Measurements from ENCODE around the gene ROBO2.

Gene ROBO2

DNA sequence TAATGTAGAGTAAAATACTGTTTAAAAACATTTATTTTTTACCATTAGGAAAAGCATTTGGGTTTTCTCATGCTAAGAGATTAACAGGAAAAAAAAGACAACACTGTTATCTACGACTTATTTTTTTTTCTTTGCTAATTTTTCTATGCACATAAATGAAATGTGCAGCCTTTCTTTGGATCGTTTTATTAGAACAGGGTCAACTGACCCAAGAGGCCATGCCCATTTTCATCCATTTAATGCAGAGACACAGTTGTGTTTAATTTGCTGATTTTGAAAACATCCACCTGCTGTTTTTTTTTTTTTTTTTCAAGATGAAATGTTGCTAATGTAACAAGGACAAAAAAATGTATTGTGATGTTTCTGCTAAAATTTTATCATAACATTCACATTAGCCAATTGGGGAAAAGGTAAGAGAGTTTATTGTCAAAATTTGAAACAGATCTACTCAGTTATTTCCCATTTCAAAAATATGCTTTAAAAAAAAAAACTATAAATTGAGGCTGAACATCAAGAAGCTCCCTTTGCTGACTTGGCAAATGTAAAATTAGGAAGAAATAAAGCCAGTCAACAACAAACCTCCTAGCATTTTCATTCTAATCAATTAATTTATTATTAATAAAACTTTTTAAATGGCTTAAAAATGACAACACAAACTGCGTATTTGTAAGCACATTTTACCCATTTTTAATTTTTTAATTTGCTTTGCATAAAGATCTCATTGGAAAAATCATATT is 485.2 kb downstream of the ROBO2 start:
- DNase-seq, result no peak

GRCh38 chr3:77526573-77527113 is 486.7 kb downstream of the ROBO2 start:
- peak; percentile 62 for DNase-seq

GRCh38 chr3:77529522-77529921 is 489.6 kb downstream of the ROBO2 start:
- DNase-seq, result no peak

GRCh38 chr3:77530870-77531269 is 491.0 kb downstream of the ROBO2 start:
- DNase-seq, result no peak

DNA sequence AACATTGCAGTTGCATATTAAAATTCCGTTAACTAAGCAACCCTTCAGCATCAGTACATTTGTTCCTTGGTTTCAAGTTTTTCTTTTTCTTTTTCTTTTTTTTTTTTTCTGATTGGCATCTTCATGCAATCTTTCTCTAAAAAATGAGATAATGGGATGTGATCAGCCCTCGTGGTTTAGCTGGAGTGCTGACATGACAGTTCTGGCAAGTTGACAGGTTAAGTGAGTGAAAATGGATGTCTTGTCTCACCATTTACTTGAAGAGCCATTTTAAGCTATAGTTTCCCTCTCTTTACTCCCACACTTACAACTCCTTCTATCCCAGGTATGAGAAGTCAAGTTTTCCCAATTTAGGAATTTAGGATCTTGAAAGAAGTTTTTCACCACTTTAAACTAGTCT is 495.2 kb downstream of the ROBO2 start:
- DNase-seq, result peak; percentile 22

DNA sequence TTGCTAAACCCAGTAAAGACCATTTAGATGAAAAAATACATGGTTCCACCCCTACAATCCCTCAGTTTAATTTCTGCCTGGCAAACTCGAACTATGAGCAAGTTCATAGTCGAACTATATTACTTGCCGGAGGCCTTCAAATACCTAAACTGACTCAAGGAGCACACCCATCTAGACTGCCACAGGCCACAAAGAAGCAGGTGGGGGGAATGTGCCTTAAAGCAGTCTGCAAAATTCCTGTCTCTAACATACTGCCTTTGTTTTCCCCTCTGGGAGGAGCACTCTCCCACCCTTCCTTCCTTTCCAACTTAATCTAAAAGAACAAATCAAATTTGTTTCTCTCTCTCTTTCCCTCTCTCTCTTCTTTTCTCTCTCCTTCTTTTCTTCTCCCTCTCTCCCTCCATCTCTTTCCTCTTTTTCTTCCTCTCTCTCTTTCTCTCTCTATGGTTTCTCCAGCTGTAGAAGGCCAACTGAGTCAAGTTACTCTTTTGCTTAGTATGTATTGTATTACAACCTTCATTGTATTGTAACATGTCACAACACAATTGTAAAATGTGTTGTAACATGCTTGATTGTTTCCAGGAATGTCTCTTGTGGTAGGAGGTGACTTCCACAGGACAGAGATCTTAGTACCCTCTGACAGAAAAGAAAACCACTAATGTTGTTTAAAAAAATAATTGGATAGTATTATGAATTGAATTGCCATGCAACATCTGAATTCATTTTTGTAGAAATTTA is 496.3 kb downstream of the ROBO2 start:
- DNase-seq, result no peak

DNA sequence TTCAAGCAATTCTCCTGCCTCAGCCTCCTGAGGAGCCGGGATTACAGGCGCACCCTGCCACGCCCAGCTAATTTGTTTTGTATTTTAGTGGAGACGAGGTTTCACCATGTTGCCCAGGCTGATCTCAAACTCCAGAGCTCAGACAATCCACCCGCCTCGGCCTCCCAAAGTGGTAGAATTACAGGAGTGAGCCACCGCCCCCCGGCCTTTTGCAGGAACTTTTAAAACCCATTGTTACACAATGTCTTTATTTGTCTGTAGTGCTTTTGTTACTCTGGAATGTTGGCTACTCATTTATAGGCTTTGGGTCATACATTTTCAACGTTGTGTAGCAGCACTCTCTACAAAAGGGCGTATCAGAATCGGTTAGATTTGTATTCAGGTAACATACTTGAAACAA is 499.1 kb downstream of the ROBO2 start:
- DNase-seq, result no peak

GRCh38 chr3:77539677-77540076 is 499.8 kb downstream of the ROBO2 start:
- no peak for DNase-seq

DNA sequence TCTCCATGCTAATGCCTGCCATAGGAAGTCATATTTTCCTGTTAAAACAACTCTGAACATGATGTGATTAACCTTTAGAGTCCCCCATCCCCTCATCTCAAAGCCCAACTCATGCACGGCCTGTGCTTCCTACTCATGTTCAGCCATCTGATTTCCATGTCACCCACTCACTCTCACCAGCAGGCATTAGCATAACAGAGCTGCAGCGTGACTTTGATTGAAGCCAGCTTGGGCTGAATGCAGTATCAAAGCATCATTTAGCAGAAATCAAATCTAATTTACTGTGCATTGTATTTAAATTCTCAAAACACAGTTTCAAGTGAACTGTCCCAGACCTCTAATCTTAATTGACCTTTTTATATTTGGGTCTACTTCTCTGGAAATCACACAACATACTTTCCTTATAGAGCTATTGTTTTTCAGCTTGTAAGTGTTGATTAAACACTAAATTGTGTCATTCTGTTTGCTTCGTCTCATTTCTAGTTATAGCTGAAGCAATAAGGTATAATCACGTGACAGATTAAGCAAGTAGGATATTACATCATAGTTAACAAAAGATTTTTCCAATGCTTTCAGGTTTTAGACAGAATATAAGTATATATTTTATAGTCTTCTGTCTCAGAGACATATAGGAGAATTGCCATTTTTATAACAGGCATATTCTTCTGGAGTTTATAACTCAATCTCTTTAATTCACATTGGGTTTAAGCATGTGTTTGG is 501.5 kb downstream of the ROBO2 start:
- no peak for DNase-seq

GRCh38 chr3:77546246-77546645 is 506.3 kb downstream of the ROBO2 start:
- no peak for DNase-seq

- DNase-seq, result no peak
These were observed 509.1 kb downstream of the ROBO2 start for GRCh38 chr3:77549034-77549433.

DNA sequence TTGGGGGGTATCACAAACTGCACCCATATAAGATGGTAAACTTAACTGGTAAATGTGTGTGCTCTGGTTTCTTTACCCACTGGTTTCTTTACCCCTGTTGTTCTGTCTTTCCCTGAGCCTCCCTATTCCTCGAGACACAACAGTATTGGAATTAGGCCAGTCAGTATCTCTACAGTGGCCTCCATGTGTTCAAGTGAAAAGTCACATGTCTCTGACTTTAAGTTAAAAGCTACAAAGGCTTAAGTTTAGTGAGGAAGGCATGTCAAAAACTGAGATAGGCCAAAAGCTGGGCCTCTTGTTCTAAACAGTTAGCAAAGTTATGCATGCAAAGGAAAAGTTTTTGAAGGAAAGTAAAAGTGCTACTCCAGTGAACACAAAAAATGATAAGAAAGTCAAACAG is 513.3 kb downstream of the ROBO2 start:
- DNase-seq, result no peak

- no peak for DNase-seq
These were observed 522.2 kb downstream of the ROBO2 start for GRCh38 chr3:77562089-77562488.

DNA sequence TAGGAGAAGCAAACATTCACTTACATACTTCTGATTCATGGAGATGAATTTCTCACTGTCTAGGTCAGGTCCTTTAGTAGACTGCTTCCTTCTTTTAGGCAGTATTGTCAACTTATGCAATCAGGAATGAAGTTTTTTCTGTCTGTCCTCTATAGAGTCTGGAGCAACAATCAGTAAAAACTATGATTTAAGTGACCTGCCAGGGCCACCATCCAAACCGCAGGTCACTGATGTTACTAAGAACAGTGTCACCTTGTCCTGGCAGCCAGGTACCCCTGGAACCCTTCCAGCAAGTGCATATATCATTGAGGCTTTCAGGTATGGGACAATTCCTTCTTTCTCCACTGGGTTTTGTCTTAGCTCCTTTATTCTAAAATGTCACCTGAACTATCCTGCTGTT is 523.1 kb downstream of the ROBO2 start:
- no peak for DNase-seq

- no peak for DNase-seq
These were observed 526.2 kb downstream of the ROBO2 start for GRCh38 chr3:77566055-77566454.

DNA sequence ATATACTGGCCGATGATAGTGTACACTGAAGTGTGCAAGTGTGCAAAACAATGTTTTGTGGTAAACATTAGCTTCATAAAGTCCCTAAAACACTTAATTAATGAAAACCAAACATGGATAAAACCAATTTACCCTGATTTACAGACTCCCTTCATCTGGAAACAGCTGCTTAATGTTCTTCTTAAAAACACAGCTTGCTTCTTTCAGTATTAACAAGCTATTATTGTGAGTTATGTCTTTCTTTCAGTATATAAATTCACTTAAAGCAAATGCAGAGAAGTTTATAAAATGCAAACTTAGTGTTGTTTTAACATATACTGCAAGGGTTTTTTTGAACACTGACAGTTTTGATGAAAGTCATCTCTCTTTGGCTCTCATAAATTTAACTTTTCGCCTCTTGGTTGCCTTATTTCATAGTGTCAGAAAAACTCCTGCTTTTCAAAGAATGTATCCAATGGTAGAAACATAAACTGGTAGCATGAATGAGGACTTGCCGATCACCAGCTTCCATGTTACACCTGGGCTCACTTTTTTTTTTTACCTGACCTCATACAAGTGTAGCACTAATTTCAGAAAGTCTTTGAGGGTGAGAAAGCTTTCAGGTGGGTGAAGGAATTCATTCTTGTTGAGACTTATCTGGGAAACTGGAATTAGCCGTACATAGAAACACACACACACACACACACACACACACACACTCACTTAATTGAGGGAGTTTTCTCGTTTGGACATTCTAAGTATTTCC is 532.2 kb downstream of the ROBO2 start:
- DNase-seq, result no peak

DNA sequence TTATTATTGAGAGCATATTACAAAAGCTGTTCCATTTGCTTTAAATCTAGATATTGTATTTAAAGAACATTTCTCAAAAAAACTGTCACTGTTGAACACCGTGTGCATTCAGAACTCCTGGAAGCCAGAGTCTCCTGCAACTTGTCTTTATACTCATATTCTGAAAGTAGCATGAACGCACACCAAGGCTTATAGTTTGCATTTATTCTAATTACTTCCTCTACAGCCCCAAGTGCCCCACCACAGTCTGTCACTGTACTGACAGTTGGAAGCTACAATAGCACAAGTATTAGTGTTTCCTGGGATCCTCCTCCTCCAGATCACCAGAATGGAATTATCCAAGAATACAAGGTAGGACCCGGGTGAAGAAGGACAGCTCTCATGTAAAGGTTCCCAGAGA is 537.4 kb downstream of the ROBO2 start:
- no peak for DNase-seq

DNA sequence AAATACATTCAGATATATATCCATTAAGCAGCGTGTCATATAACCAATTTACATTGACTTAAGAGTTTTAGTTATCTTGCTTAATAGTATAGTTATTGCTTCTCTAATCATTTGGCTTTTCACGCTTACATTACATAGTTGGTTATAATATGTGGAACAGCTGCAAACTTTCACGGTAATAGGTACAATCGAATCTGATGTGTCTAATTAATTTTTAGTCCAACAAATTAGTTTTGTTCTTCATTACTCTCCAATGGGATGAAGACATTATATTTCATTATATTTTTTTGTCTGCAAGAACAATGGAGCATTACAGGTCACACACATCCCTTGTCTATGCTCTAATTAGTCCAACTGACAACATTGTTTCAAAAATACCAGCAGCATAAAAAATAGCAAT is 546.3 kb downstream of the ROBO2 start:
- no peak for DNase-seq

DNA sequence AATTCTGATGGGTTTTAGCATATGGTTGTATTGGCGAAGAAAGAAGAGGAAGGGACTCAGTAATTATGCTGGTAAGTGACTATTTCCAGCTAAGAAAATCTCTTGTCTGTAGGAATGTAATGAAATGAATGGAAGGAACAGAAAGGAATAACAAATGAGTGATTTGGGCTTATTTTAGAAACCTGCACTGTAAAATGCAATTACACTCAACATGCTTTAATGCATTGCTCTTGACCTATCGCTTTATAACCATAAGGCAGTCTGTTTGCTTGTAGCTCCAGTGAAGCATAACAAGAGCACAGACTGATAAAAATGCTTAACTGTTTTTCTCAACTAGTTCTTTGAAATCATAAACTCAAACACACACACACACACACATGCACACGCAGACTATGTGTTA is 549.0 kb downstream of the ROBO2 start:
- no peak for DNase-seq

DNA sequence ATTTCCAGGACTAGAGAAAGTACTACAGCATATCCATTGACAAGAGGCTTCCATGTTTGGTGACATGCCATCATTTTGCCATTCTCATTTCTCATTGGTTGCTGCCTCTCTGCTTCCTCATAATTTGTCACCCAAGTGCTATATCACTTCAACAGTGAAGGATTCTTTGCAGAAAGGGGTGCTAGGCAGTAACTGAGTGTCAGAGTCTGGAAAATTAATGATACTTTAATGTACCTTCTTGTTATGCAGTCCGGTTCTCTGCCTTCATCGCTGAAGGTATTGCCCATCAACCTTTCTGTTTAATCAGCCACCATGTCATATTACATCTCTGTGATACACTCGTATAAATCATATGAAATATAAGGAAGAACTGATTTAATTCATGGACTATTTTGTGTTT is 550.3 kb downstream of the ROBO2 start:
- no peak for DNase-seq

DNA sequence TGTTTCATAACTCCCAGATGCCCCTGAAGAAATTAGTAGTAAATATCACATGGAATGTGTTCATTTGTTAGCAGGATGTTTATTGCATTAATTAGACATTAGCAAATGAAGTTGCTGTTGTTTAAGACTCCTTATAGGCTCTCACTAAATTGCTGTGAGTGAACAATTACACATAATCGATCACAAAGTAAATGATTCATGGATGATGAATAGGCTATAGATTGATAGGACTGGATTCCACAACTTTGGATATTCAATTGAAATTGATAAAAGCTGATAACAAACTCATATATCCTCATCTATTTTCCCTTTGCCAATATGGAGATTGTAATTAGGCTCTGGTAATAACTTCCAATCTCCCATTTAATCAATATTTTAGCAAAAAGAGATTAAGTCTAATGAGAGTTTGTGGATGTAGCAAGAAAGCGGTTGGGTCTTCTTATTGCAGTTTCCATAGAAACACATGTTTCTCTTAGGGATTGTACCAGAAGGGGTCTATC is 555.5 kb downstream of the ROBO2 start:
- no peak for DNase-seq

- no peak for DNase-seq
These were observed 560.0 kb downstream of the ROBO2 start for GRCh38 chr3:77599948-77600347.

All from NCI-H1105 treated with DMSO at 0.1 percent for 48 hours (cell line).